Ovary (tissue), 9 donors: Measurements from ENCODE around the gene BCAT1. TPM values are rescaled to one million over a fixed set of nuclear protein-coding genes. Genes with fewer than 3 reads are reported as not detected.

Experiments used
- DNase-seq, 5 donors: peaks; one replicate each; pipeline ENCODE4 v3.0.0-alpha.2; 2019 to 2020
- H3K27ac ChIP-seq, 2 donors: fragments of 200-600 bp; one replicate each; pipeline versions ENCODE4 v1.5.1 to v1.8.0; 2019 to 2022
- H3K27me3 ChIP-seq: fragments of 200-600 bp; one replicate; pipeline ENCODE4 v1.8.0; 2022
- H3K36me3 ChIP-seq: fragments of 200-600 bp; sonication (generic); one replicate; pipeline ENCODE4 v1.5.1; 2019
- H3K4me1 ChIP-seq: one replicate; pipeline ENCODE4 v1.8.1; 2013; ENCODE audit warnings: mild to moderate bottlenecking, moderate library complexity; ENCODE audit not compliant: insufficient read depth
- H3K4me3 ChIP-seq: fragments of 200-600 bp; sonication (generic); one replicate; pipeline ENCODE4 v1.5.1; 2017
- H3K9me3 ChIP-seq, 2 donors: fragments of 200-600 bp in 1 of 2; sonication (generic) in 1 of 2; one replicate each; pipeline versions ENCODE4 v1.5.1 to v1.8.1; 2013 to 2019; ENCODE audit warnings: mild to moderate bottlenecking in 1 of 2, moderate library complexity in 1 of 2
- CTCF ChIP-seq, 3 donors: fragments of 450-650 bp in 2 of 3; fragments of 200-600 bp in 1 of 3; IDR thresholded peaks; one replicate each; pipeline versions ENCODE4 v1.5.1 to v1.8.0; 2016 to 2022; ENCODE audit warnings: antibody characterized with exemption in 3 of 3, mild to moderate bottlenecking in 1 of 3
- EP300 ChIP-seq: sonication (generic); formaldehyde crosslinking; IDR thresholded peaks from one replicate; pipeline ENCODE4 v1.6.1; 2017; ENCODE audit warnings: antibody characterized with exemption
- POLR2A ChIP-seq: fragments of 450-650 bp; IDR thresholded peaks from one replicate; pipeline ENCODE4 v1.6.1; 2017; ENCODE audit warnings: antibody characterized with exemption, mild to moderate bottlenecking, moderate library complexity
- WGBS, 3 donors: extraction: QIAGEN DNeasy Blood & Tissue Kit in 1 of 3; methylation state at CpG; one replicate each; pipeline versions ENCODE4 v1.1.5 to v1.1.7; 2013 to 2017; 5-methylcytosine and 5-hydroxymethylcytosine counted together
- intact Hi-C, 4 donors: fragments of 100-400 bp; cut with DNase I; formaldehyde crosslinking; loops; one replicate each; pipeline versions ENCODE4 v1.11.0 to v1.15.1; 2022 to 2023
- polyA plus RNA-seq, 2 donors: library from polyadenylated mRNA; stranded (reverse); fragments of 200-250 nt in 1 of 2; fragments of 350-450 nt in 1 of 2; fragmentation: Illumina TruSeq in 1 of 2; extraction: RNeasy Lipid Tissue Mini Kit (QIAGEN cat#74804) in 1 of 2; gene quantifications; one replicate each; pipeline ENCODE4 v1.2.3, GENCODE V29; 2013 to 2014
- total RNA-seq, 7 donors: library from RNA; depleted of rRNA in 2 of 7; stranded (reverse); fragments of >200 nt in 2 of 7; fragmentation: NEBNext Ultra II Directional in 3 of 7; extraction: Animal tissue kit (Norgen Biotek cat#: 25700) in 3 of 7; gene quantifications; one replicate each; pipeline versions ENCODE4 v1.1.0 to v1.2.4, GENCODE V29; 2016 to 2023
- donor health status: DM: no; HTN: no; CAD: no; lungs with moderate emphysema.
- donor health status: DM: no; HTN: no; CAD: no.
- donor health status: Bipolar disorder and iron deficiency.
- donor health status: DM: yes; HTN: yes; CAD: no.
- donor health status: DM: no; HTN: no; CAD: no.
- donor health status: DM: yes; HTN: yes; CAD: no.

BCAT1 gene
- total and polyA plus RNA-seq, 9 donors = 12.0 to 106 (median 31.7) TPM

GRCh38 chr12:24996102-24996797 is 47.3 kb upstream of the BCAT1 start:
- no peaks in the 10 kb centered on the region for H3K9me3 ChIP-seq
- H3K4me3 ChIP-seq = no peak overlapping the region
- H3K27ac ChIP-seq = no peak overlapping the region
- H3K36me3 ChIP-seq = no peaks in the 10 kb centered on the region
- 88 to 91% (median 91%) methylated on average over 8 of the region's 8 CpGs for WGBS, 3 donors
- intact Hi-C loops = loop anchor here in 1 of 4 donors (10.0 kb wide), 1 partner anchor 139 kb away; no protein-coding TSS in a partner anchor
- H3K4me1 ChIP-seq = peaks cover 1% of the 10 kb centered on the region
- H3K27me3 ChIP-seq = no peaks in the 10 kb centered on the region
- DNase-seq = no peak
- TF ChIP-seq EP300 (no peak), CTCF (IDR thresholded peaks at IDR 0.05) (no peak), POLR2A (no peak)

GRCh38 chr12:24993793-24994192 is 44.9 kb upstream of the BCAT1 start:
- DNase-seq = no peak

GRCh38 chr12:24991209-24992049 is 42.5 kb upstream of the BCAT1 start:
- intact Hi-C loops = loop anchor here in 2 of 4 donors (5.0 to 10.0 kb wide), 2 partner anchors 141 to 143 kb away; no protein-coding TSS in a partner anchor
- H3K9me3 ChIP-seq = no peaks in the 10 kb centered on the region
- TF ChIP-seq CTCF (IDR thresholded peaks at IDR 0.05) (peak in 2 of 3 donors; percentile 40 to 68), POLR2A (no peak), EP300 (no peak)
- H3K4me1 ChIP-seq = no peaks in the 10 kb centered on the region
- H3K27ac ChIP-seq = no peak overlapping the region
- H3K4me3 ChIP-seq = no peak overlapping the region
- no peaks in the 10 kb centered on the region for H3K27me3 ChIP-seq
- DNase-seq = no peak
- WGBS, 3 donors = 31 to 35% (median 34%) methylated on average over 9 of the region's 9 CpGs
- no peaks in the 10 kb centered on the region for H3K36me3 ChIP-seq

More at GRCh38 chr12:24993793-24994192, 44.9 kb upstream of the BCAT1 start:
- Histone ChIP-seq H3K4me1 (peaks cover 1% of the 10 kb centered on the region), H3K4me3 (no peak overlapping the region), H3K27me3 (no peaks in the 10 kb centered on the region), H3K9me3 (no peaks in the 10 kb centered on the region), H3K36me3 (no peaks in the 10 kb centered on the region), H3K27ac (no peak overlapping the region)
- 96 to 98% (median 96%) methylated on average over 4 of the region's 4 CpGs for WGBS, 3 donors
- intact Hi-C loops = loop anchor here in 2 of 4 donors (5.0 to 10.0 kb wide), 2 partner anchors 139 to 141 kb away; no protein-coding TSS in a partner anchor
- TF ChIP-seq EP300 (no peak), POLR2A (no peak), CTCF (IDR thresholded peaks at IDR 0.05) (no peak)

- no peaks in the 10 kb centered on the region for H3K36me3 ChIP-seq
- TF ChIP-seq EP300 (no peak), POLR2A (no peak), CTCF (IDR thresholded peaks at IDR 0.05) (no peak)
- H3K27me3 ChIP-seq = no peaks in the 10 kb centered on the region
- H3K9me3 ChIP-seq = no peaks in the 10 kb centered on the region
- DNase-seq = no peak
- no peaks in the 10 kb centered on the region for H3K4me1 ChIP-seq
- intact Hi-C loops = no loop called here
- H3K27ac ChIP-seq = no peak overlapping the region
- 85 to 93% (median 92%) methylated on average over 2 of the region's 2 CpGs for WGBS, 3 donors
- no peak overlapping the region for H3K4me3 ChIP-seq
These were observed 40.3 kb upstream of the BCAT1 start for GRCh38 chr12:24989216-24989615.
